22Rv1 (cell line): ENCODE measurements around the gene ZBTB20.

Source experiments
- ZFX ChIP-seq: fragments of 450-650 bp; IDR thresholded peaks from 2 replicates; pipeline ENCODE4 v1.6.1; 2017; ENCODE audit warnings: antibody characterized with exemption, borderline replicate concordance
- TF ChIP-seq, protein P1 (sequence below): fragments of 450-650 bp; IDR thresholded peaks from 2 replicates; pipeline ENCODE4 v1.5.1; 2017; ENCODE audit warnings: mild to moderate bottlenecking

DNA sequence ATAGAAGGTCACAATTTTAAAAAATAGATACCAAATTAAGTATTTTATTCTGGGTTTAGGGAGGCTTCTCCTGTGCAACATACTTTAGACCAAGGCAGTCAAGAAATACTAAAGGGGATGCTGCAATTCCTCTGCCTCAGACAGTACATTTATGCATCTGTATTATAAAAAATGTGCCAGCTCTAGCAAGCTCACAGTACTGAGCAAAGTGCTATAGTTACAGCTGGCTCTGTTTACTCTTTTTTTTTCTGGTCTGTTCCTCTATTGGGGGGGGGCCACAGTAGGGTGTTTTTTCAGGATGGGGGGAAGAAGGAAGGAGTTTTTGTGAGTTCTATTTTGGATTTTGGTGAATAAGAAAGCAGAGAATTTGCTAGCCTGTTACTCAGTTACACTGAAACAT, 668.3 kb downstream of the ZBTB20 start:
- TF ChIP-seq, protein P1, sequence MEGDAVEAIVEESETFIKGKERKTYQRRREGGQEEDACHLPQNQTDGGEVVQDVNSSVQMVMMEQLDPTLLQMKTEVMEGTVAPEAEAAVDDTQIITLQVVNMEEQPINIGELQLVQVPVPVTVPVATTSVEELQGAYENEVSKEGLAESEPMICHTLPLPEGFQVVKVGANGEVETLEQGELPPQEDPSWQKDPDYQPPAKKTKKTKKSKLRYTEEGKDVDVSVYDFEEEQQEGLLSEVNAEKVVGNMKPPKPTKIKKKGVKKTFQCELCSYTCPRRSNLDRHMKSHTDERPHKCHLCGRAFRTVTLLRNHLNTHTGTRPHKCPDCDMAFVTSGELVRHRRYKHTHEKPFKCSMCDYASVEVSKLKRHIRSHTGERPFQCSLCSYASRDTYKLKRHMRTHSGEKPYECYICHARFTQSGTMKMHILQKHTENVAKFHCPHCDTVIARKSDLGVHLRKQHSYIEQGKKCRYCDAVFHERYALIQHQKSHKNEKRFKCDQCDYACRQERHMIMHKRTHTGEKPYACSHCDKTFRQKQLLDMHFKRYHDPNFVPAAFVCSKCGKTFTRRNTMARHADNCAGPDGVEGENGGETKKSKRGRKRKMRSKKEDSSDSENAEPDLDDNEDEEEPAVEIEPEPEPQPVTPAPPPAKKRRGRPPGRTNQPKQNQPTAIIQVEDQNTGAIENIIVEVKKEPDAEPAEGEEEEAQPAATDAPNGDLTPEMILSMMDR, result no peak
- TF ChIP-seq ZFX, result no peak
